ENCODE measurements around the gene EMP2. TPM values are rescaled to one million over a fixed set of nuclear protein-coding genes. Genes with fewer than 3 reads are reported as not detected.

The EMP2 gene
- total RNA-seq, 1 experiment from 2014 or later = 14.4 TPM

- Histone ChIP-seq H3K27ac (ENCODE audit: insufficient read length, low read depth, low read length) (no peak overlapping the region), H2BK20ac (ENCODE audit: low read depth, low read length, poor library complexity, severe bottlenecking) (no peak overlapping the region), H3K18ac (ENCODE audit: insufficient read length, low read depth, low read length) (no peak overlapping the region), H2BK5ac (ENCODE audit: insufficient read length, low read length) (no peak overlapping the region), H2BK15ac (ENCODE audit: low read depth, low read length) (no peak overlapping the region), H3K23ac (ENCODE audit: insufficient read length, low read depth, low read length) (no peak overlapping the region), H3K14ac (ENCODE audit: insufficient read depth, low read length) (no peak overlapping the region), H2AK5ac (ENCODE audit: insufficient read length, low read length) (no peak overlapping the region), H4K5ac (ENCODE audit: insufficient read length, low read depth, low read length) (no peak overlapping the region), H3K9ac (ENCODE audit: extremely low read depth, insufficient read length, low read length) (no peak overlapping the region), H3K23me2 (ENCODE audit: insufficient read length, low read depth, low read length, poor library complexity, severe bottlenecking) (no peaks in the 10 kb centered on the region), H3T11ph (ENCODE audit: low read length) (no peak overlapping the region), H3K9me3 (ENCODE audit: control insufficient read depth, low read depth, low read length) (no peaks in the 10 kb centered on the region), H3K79me2 (ENCODE audit: insufficient read depth, low read length) (no peaks in the 10 kb centered on the region), H2BK120ac (ENCODE audit: low read depth, low read length, poor library complexity, severe bottlenecking) (no peak overlapping the region), H4K8ac (replicated peaks; ENCODE audit: insufficient read length, low read depth, low read length) (no peak overlapping the region), H2BK12ac (ENCODE audit: insufficient read length, low read depth, low read length) (no peak overlapping the region), H2AFZ (ENCODE audit: low read length) (no peak overlapping the region), H3K4me1 (ENCODE audit: insufficient read depth, low read length) (no peaks in the 10 kb centered on the region), H3K27me3 (ENCODE audit: insufficient read depth, low read length) (no peaks in the 10 kb centered on the region), H3K4me2 (ENCODE audit: insufficient read depth, insufficient read length, low read length) (no peak overlapping the region), H3K79me1 (ENCODE audit: insufficient read depth, low read depth, low read length, poor library complexity, severe bottlenecking) (no peaks in the 10 kb centered on the region), H3K56ac (ENCODE audit: insufficient read length, low read depth, low read length) (no peak overlapping the region), H4K20me1 (ENCODE audit: control insufficient read depth, insufficient read depth, insufficient read length) (no peaks in the 10 kb centered on the region), H3K4ac (ENCODE audit: low read depth, low read length) (no peak overlapping the region), H4K91ac (ENCODE audit: insufficient read length, low read depth, low read length) (no peak overlapping the region)
- Mint-ChIP-seq H3K4me3 (no peak overlapping the region), H3K4me1 (peaks cover 13 to 26% of the 10 kb centered on the region in 2 experiments), H3K9me3 (no peaks in the 10 kb centered on the region; a peak in 1 of 5 replicates), H3K27me3 (ENCODE audit: low read depth) (peaks cover 4% of the 10 kb centered on the region), H3K27ac (no peak overlapping the region), H3K36me3 (ENCODE audit: insufficient read depth in 1 of 3, low read depth in 3 of 3) (no peaks in the 10 kb centered on the region)
- no peak for DNase-seq
- WGBS (ENCODE audit: extremely low coverage, insufficient read length, low lambda C conversion rate) = no CpG with 5 or more reads among the region's 3 CpGs
- no peak for TF ChIP-seq CTCF (conservative IDR thresholded peaks at IDR 0.05)
Observed at GRCh38 chr16:10605636-10606035, 25.2 kb upstream of the EMP2 start.

Data from H9 (cell line).